ENCODE measurements around the gene ITPR2. TPM values are rescaled to one million over a fixed set of nuclear protein-coding genes. Genes with fewer than 3 reads are reported as not detected.
A peak's percentile ranks its signal among the peaks of the same experiment; 100 is the strongest.
"Not testable (repeated sequence)": the region's sequence is repeated elsewhere in the genome, so short reads cannot be mapped to it uniquely, and the experiment has no call there.

Gene ITPR2
- total RNA-seq, 2 donors from 2014 or later = 44.3 to 55.5 TPM

GRCh38 chr12:26768611-26769603 is 64.1 kb downstream of the ITPR2 start:
- DNase-seq (no peak), ATAC-seq (replicated peaks in 1 of 2) (no peak)
- peaks cover 9 to 29% of the 10 kb centered on the region in 2 donors for H3K36me3 Mint-ChIP-seq (ENCODE audit: insufficient read depth in 2 of 2)
- H3K27me3 Mint-ChIP-seq (ENCODE audit: low read depth) = no peaks in the 10 kb centered on the region
- no peak overlapping the region for H3K4me3 Mint-ChIP-seq
- no peak overlapping the region for H3K27ac Mint-ChIP-seq
- peaks cover 15% of the 10 kb centered on the region for H3K4me1 Mint-ChIP-seq (ENCODE audit: low read depth)
- peaks cover 0 to 2% of the 10 kb centered on the region in 2 donors for H3K9me3 Mint-ChIP-seq

GRCh38 chr12:26767865-26768264 is 65.1 kb downstream of the ITPR2 start:
- DNase-seq = no peak
- peaks cover 0 to 2% of the 10 kb centered on the region in 2 donors for H3K9me3 Mint-ChIP-seq
- no peaks in the 10 kb centered on the region for H3K27me3 Mint-ChIP-seq (ENCODE audit: low read depth)
- peaks cover 15% of the 10 kb centered on the region for H3K4me1 Mint-ChIP-seq (ENCODE audit: low read depth)
- no peak overlapping the region for H3K27ac Mint-ChIP-seq
- ATAC-seq (replicated peaks in 1 of 2) = no peak
- peaks cover 9 to 24% of the 10 kb centered on the region in 2 donors for H3K36me3 Mint-ChIP-seq (ENCODE audit: insufficient read depth in 2 of 2)
- H3K4me3 Mint-ChIP-seq = no peak overlapping the region

- no peaks in the 10 kb centered on the region for H3K27me3 Mint-ChIP-seq (ENCODE audit: low read depth)
- peaks cover 15% of the 10 kb centered on the region for H3K4me1 Mint-ChIP-seq (ENCODE audit: low read depth)
- H3K9me3 Mint-ChIP-seq = peaks cover 2 to 3% of the 10 kb centered on the region in 2 donors
- H3K36me3 Mint-ChIP-seq (ENCODE audit: insufficient read depth in 2 of 2) = peaks cover 11 to 24% of the 10 kb centered on the region in 2 donors
- no peak for DNase-seq
- ATAC-seq (replicated peaks in 1 of 2) = no peak
- no peak overlapping the region for H3K4me3 Mint-ChIP-seq
- no peak overlapping the region for H3K27ac Mint-ChIP-seq
Observed at GRCh38 chr12:26767116-26767515, 65.9 kb downstream of the ITPR2 start.

- Mint-ChIP-seq H3K4me1 (ENCODE audit: low read depth) (no peaks in the 10 kb centered on the region), H3K9me3 (peaks cover 13 to 14% of the 10 kb centered on the region in 2 donors), H3K36me3 (ENCODE audit: insufficient read depth in 2 of 2) (peaks cover 17 to 39% of the 10 kb centered on the region in 2 donors), H3K27me3 (ENCODE audit: low read depth) (no peaks in the 10 kb centered on the region), H3K4me3 (no peak overlapping the region), H3K27ac (no peak overlapping the region)
- DNase-seq (no peak), ATAC-seq (replicated peaks in 1 of 2) (no peak)
Observed at GRCh38 chr12:26762186-26762585, 70.8 kb downstream of the ITPR2 start.

GRCh38 chr12:26761775-26762174 is 71.2 kb downstream of the ITPR2 start:
- H3K36me3 Mint-ChIP-seq (ENCODE audit: insufficient read depth in 2 of 2) = peaks cover 17 to 36% of the 10 kb centered on the region in 2 donors
- no peak for ATAC-seq (replicated peaks in 1 of 2)
- H3K27ac Mint-ChIP-seq = peak overlapping the region; percentile 69
- no peaks in the 10 kb centered on the region for H3K4me1 Mint-ChIP-seq (ENCODE audit: low read depth)
- no peak overlapping the region for H3K4me3 Mint-ChIP-seq
- DNase-seq = no peak
- no peaks in the 10 kb centered on the region for H3K27me3 Mint-ChIP-seq (ENCODE audit: low read depth)
- peaks cover 13 to 14% of the 10 kb centered on the region in 2 donors for H3K9me3 Mint-ChIP-seq

GRCh38 chr12:26760657-26761293 is 72.2 kb downstream of the ITPR2 start:
- Mint-ChIP-seq H3K27me3 (ENCODE audit: low read depth) (no peaks in the 10 kb centered on the region), H3K4me1 (ENCODE audit: low read depth) (no peaks in the 10 kb centered on the region), H3K9me3 (peaks cover 14 to 16% of the 10 kb centered on the region in 2 donors), H3K36me3 (ENCODE audit: insufficient read depth in 2 of 2) (peaks cover 15 to 32% of the 10 kb centered on the region in 2 donors), H3K27ac (no peak overlapping the region), H3K4me3 (no peak overlapping the region)
- no peak for ATAC-seq (replicated peaks in 1 of 2)
- DNase-seq = no peak

- not testable (repeated sequence) for DNase-seq; H3K4me3 Mint-ChIP-seq; H3K27me3 Mint-ChIP-seq (ENCODE audit: low read depth); H3K27ac Mint-ChIP-seq; ATAC-seq (replicated peaks in 1 of 2)
- peaks cover 10 to 14% of the 10 kb centered on the region in 2 donors for H3K9me3 Mint-ChIP-seq
- H3K4me1 Mint-ChIP-seq (ENCODE audit: low read depth) = peaks cover 23% of the 10 kb centered on the region
- H3K36me3 Mint-ChIP-seq (ENCODE audit: insufficient read depth in 2 of 2) = peaks cover 9 to 30% of the 10 kb centered on the region in 2 donors
Observed at GRCh38 chr12:26755362-26755761, 77.6 kb downstream of the ITPR2 start.

- H3K27ac Mint-ChIP-seq = peak overlapping the region; percentile 47
- no peak overlapping the region for H3K4me3 Mint-ChIP-seq
- H3K9me3 Mint-ChIP-seq = peaks cover 8 to 13% of the 10 kb centered on the region in 2 donors
- no peaks in the 10 kb centered on the region for H3K27me3 Mint-ChIP-seq (ENCODE audit: low read depth)
- H3K4me1 Mint-ChIP-seq (ENCODE audit: low read depth) = peaks cover 36% of the 10 kb centered on the region
- peaks cover 9 to 30% of the 10 kb centered on the region in 2 donors for H3K36me3 Mint-ChIP-seq (ENCODE audit: insufficient read depth in 2 of 2)
- DNase-seq (no peak), ATAC-seq (replicated peaks in 1 of 2) (no peak)
Observed at GRCh38 chr12:26754148-26754547, 78.8 kb downstream of the ITPR2 start.

GRCh38 chr12:26751179-26751578 is 81.8 kb downstream of the ITPR2 start:
- ATAC-seq (replicated peaks in 1 of 2) (no peak), DNase-seq (no peak)
- no peaks in the 10 kb centered on the region for H3K27me3 Mint-ChIP-seq (ENCODE audit: low read depth)
- peaks cover 9 to 20% of the 10 kb centered on the region in 2 donors for H3K36me3 Mint-ChIP-seq (ENCODE audit: insufficient read depth in 2 of 2)
- no peak overlapping the region for H3K4me3 Mint-ChIP-seq
- H3K4me1 Mint-ChIP-seq (ENCODE audit: low read depth) = peaks cover 65% of the 10 kb centered on the region
- H3K27ac Mint-ChIP-seq = no peak overlapping the region
- H3K9me3 Mint-ChIP-seq = peaks cover 4 to 9% of the 10 kb centered on the region in 2 donors

- Mint-ChIP-seq H3K4me1 (ENCODE audit: low read depth) (peaks cover 69% of the 10 kb centered on the region), H3K9me3 (peaks cover 4 to 9% of the 10 kb centered on the region in 2 donors), H3K27ac (no peak overlapping the region), H3K27me3 (ENCODE audit: low read depth) (no peaks in the 10 kb centered on the region), H3K4me3 (peak overlapping the region; percentile 2 to 31), H3K36me3 (ENCODE audit: insufficient read depth in 2 of 2) (peaks cover 9 to 17% of the 10 kb centered on the region in 2 donors)
- no peak for ATAC-seq (replicated peaks in 1 of 2)
- peak in 1 of 2 donors; percentile 9 for DNase-seq
Observed at GRCh38 chr12:26750531-26751175, 82.3 kb downstream of the ITPR2 start.

- peak overlapping the region; percentile 61 for H3K27ac Mint-ChIP-seq
- ATAC-seq (replicated peaks in 1 of 2) (peak; percentile 67 to 70), DNase-seq (no peak)
- peaks cover 4 to 9% of the 10 kb centered on the region in 2 donors for H3K9me3 Mint-ChIP-seq
- peak overlapping the region; percentile 5 to 86 for H3K4me3 Mint-ChIP-seq
- H3K4me1 Mint-ChIP-seq (ENCODE audit: low read depth) = peaks cover 76% of the 10 kb centered on the region
- peaks cover 9 to 14% of the 10 kb centered on the region in 2 donors for H3K36me3 Mint-ChIP-seq (ENCODE audit: insufficient read depth in 2 of 2)
- H3K27me3 Mint-ChIP-seq (ENCODE audit: low read depth) = no peaks in the 10 kb centered on the region
Observed at GRCh38 chr12:26749781-26750180, 83.2 kb downstream of the ITPR2 start.

GRCh38 chr12:26748741-26749431 is 84.1 kb downstream of the ITPR2 start:
- Mint-ChIP-seq H3K27me3 (ENCODE audit: low read depth) (no peaks in the 10 kb centered on the region), H3K4me3 (peak overlapping the region; percentile 63 to 86), H3K4me1 (ENCODE audit: low read depth) (peaks cover 85% of the 10 kb centered on the region), H3K36me3 (ENCODE audit: insufficient read depth in 2 of 2) (peaks cover 6 to 7% of the 10 kb centered on the region in 2 donors), H3K9me3 (peaks cover 2 to 5% of the 10 kb centered on the region in 2 donors), H3K27ac (peak overlapping the region; percentile 45)
- DNase-seq (no peak), ATAC-seq (replicated peaks in 1 of 2) (peak; percentile 73 to 75)
